ENCODE data around the gene LGALS7.

DNA sequence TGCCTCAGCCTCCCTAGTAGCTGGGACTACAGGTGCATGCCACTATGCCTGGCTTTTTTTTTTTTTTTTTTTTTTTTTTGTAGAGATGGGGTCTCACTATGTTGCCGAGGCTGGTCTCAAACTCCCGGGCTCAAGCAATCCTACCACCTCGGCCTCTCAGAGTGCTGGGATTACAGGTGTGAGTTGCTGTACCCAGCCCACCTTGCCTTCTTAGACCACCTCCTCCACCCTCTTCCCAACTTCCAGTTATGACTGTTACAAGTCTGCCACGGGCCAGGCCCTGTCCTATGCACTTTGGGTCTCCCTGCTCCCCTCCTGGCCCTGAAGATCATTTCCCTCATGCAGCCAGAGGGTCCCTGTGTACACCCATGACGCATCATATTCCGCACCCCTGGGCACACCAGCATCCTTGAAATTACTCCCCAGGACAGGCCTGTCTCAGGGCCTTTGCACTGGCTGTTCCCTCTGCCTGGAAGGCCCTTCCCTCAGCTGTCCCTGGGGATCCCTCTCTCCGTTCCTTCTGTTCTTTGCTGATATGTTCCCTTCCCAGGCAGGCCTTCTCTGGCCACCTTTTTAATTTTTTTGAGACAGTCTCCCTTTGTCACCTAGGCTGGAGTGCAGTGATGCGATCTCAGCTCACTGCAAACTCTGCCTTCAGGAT, 36.4 kb upstream of the LGALS7 start:
- TF ChIP-seq, protein P1, sequence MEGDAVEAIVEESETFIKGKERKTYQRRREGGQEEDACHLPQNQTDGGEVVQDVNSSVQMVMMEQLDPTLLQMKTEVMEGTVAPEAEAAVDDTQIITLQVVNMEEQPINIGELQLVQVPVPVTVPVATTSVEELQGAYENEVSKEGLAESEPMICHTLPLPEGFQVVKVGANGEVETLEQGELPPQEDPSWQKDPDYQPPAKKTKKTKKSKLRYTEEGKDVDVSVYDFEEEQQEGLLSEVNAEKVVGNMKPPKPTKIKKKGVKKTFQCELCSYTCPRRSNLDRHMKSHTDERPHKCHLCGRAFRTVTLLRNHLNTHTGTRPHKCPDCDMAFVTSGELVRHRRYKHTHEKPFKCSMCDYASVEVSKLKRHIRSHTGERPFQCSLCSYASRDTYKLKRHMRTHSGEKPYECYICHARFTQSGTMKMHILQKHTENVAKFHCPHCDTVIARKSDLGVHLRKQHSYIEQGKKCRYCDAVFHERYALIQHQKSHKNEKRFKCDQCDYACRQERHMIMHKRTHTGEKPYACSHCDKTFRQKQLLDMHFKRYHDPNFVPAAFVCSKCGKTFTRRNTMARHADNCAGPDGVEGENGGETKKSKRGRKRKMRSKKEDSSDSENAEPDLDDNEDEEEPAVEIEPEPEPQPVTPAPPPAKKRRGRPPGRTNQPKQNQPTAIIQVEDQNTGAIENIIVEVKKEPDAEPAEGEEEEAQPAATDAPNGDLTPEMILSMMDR (IDR thresholded peaks at IDR 0.05 in 2 of 3, conservative IDR thresholded peaks at IDR 0.05 in 1 of 3; ENCODE audit: control insufficient read depth in 2 of 3, extremely low read depth in 1 of 3, insufficient read depth in 1 of 3, low read depth in 3 of 3, low read length in 3 of 3): no peak
- TF ChIP-seq JUND (IDR thresholded peaks at IDR 0.05; ENCODE audit: low read depth, low read length) (no peak), EP300 (IDR thresholded peaks at IDR 0.05; ENCODE audit: borderline replicate concordance in 1 of 2, control insufficient read depth in 1 of 2, low read depth in 2 of 2, low read length in 2 of 2) (no peak), ASH2L (IDR thresholded peaks at IDR 0.05; ENCODE audit: borderline replicate concordance, low read depth) (no peak), NFXL1 (IDR thresholded peaks at IDR 0.05; ENCODE audit: borderline replicate concordance) (no peak), ESRRA (IDR thresholded peaks at IDR 0.05; ENCODE audit: low read length) (no peak), FOXM1 (IDR thresholded peaks at IDR 0.05; ENCODE audit: low read depth, low read length) (no peak)
- TF ChIP-seq, protein P2, sequence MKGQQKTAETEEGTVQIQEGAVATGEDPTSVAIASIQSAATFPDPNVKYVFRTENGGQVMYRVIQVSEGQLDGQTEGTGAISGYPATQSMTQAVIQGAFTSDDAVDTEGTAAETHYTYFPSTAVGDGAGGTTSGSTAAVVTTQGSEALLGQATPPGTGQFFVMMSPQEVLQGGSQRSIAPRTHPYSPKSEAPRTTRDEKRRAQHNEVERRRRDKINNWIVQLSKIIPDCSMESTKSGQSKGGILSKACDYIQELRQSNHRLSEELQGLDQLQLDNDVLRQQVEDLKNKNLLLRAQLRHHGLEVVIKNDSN (IDR thresholded peaks at IDR 0.05; ENCODE audit: borderline replicate concordance, extremely low read length, insufficient read depth, low read depth, low read length): no peak
